Muscle layer of colon (tissue), 2 donors: Measurements from ENCODE around the gene MCAT.

Experiments used
- H3K27ac ChIP-seq: one replicate; pipeline ENCODE4 v1.7.0; 2013; ENCODE audit warnings: low read depth, mild to moderate bottlenecking, low read length, moderate library complexity
- H3K27me3 ChIP-seq, 2 donors: one replicate each; pipeline ENCODE4 v1.7.0; 2013; ENCODE audit warnings: low read length in 2 of 2, mild to moderate bottlenecking in 2 of 2; ENCODE audit not compliant: insufficient read depth in 2 of 2, control insufficient read depth in 1 of 2
- H3K36me3 ChIP-seq: one replicate; pipeline ENCODE4 v1.7.0; 2013; ENCODE audit warnings: mild to moderate bottlenecking, low read length; ENCODE audit not compliant: insufficient read depth
- H3K4me1 ChIP-seq: one replicate; pipeline ENCODE4 v1.7.0; 2013; ENCODE audit warnings: mild to moderate bottlenecking, low read length; ENCODE audit not compliant: insufficient read depth
- H3K4me3 ChIP-seq, 2 donors: one replicate each; pipeline ENCODE4 v1.7.0; 2013; ENCODE audit warnings: low read length in 2 of 2, low read depth in 1 of 2, mild to moderate bottlenecking in 1 of 2, moderate library complexity in 1 of 2
- H3K9ac ChIP-seq: one replicate; pipeline ENCODE4 v1.7.0; 2013; ENCODE audit warnings: low read length
- H3K9me3 ChIP-seq: one replicate; pipeline ENCODE4 v1.7.0; 2013; ENCODE audit warnings: mild to moderate bottlenecking, low read length
- donor health status: abdominal sarcoma.
- donor health status: Adenocarcinoma of cecum.

MCAT gene

GRCh38 chr22:43171019-43171491 is 27.9 kb upstream of the MCAT start:
- Histone ChIP-seq H3K9ac (no peak overlapping the region), H3K36me3 (peaks cover 52% of the 10 kb centered on the region), H3K27me3 (no peaks in the 10 kb centered on the region), H3K4me1 (no peaks in the 10 kb centered on the region), H3K27ac (no peak overlapping the region), H3K4me3 (no peak overlapping the region), H3K9me3 (no peaks in the 10 kb centered on the region)

GRCh38 chr22:43170131-43170480 is 26.9 kb upstream of the MCAT start:
- H3K27me3 ChIP-seq = no peaks in the 10 kb centered on the region
- no peaks in the 10 kb centered on the region for H3K9me3 ChIP-seq
- no peak overlapping the region for H3K27ac ChIP-seq
- peaks cover 52% of the 10 kb centered on the region for H3K36me3 ChIP-seq
- no peak overlapping the region for H3K4me3 ChIP-seq
- H3K4me1 ChIP-seq = no peaks in the 10 kb centered on the region
- H3K9ac ChIP-seq = no peak overlapping the region

- H3K4me1 ChIP-seq = no peaks in the 10 kb centered on the region
- no peaks in the 10 kb centered on the region for H3K27me3 ChIP-seq
- H3K9ac ChIP-seq = no peak overlapping the region
- no peaks in the 10 kb centered on the region for H3K9me3 ChIP-seq
- no peak overlapping the region for H3K27ac ChIP-seq
- no peak overlapping the region for H3K4me3 ChIP-seq
- peaks cover 49% of the 10 kb centered on the region for H3K36me3 ChIP-seq
Measured at GRCh38 chr22:43169310-43170130, 26.3 kb upstream of the MCAT start.

- Histone ChIP-seq H3K9me3 (no peaks in the 10 kb centered on the region), H3K27me3 (no peaks in the 10 kb centered on the region), H3K27ac (no peak overlapping the region), H3K4me3 (no peak overlapping the region), H3K9ac (no peak overlapping the region), H3K36me3 (peaks cover 41% of the 10 kb centered on the region), H3K4me1 (peaks cover under 1% of the 10 kb centered on the region)
Measured at GRCh38 chr22:43168471-43169309, 25.5 kb upstream of the MCAT start.

GRCh38 chr22:43167001-43167589 is 23.9 kb upstream of the MCAT start:
- Histone ChIP-seq H3K9ac (no peak overlapping the region), H3K27ac (no peak overlapping the region), H3K4me1 (peaks cover 5% of the 10 kb centered on the region), H3K27me3 (no peaks in the 10 kb centered on the region), H3K36me3 (peaks cover 28% of the 10 kb centered on the region), H3K9me3 (no peaks in the 10 kb centered on the region), H3K4me3 (no peak overlapping the region)

GRCh38 chr22:43166132-43166930 is 23.1 kb upstream of the MCAT start:
- Histone ChIP-seq H3K27ac (no peak overlapping the region), H3K27me3 (no peaks in the 10 kb centered on the region), H3K4me1 (peaks cover 5% of the 10 kb centered on the region), H3K9ac (no peak overlapping the region), H3K36me3 (peaks cover 21% of the 10 kb centered on the region), H3K9me3 (no peaks in the 10 kb centered on the region), H3K4me3 (no peak overlapping the region)

- Histone ChIP-seq H3K4me3 (no peak overlapping the region), H3K36me3 (peaks cover 14% of the 10 kb centered on the region), H3K27ac (no peak overlapping the region), H3K9ac (no peak overlapping the region), H3K27me3 (no peaks in the 10 kb centered on the region), H3K9me3 (no peaks in the 10 kb centered on the region), H3K4me1 (peaks cover 5% of the 10 kb centered on the region)
Measured at GRCh38 chr22:43164636-43165035, 21.4 kb upstream of the MCAT start.

- peaks cover 14% of the 10 kb centered on the region for H3K36me3 ChIP-seq
- H3K4me1 ChIP-seq = peaks cover 5% of the 10 kb centered on the region
- H3K9ac ChIP-seq = no peak overlapping the region
- H3K27ac ChIP-seq = no peak overlapping the region
- H3K4me3 ChIP-seq = no peak overlapping the region
- no peaks in the 10 kb centered on the region for H3K27me3 ChIP-seq
- no peaks in the 10 kb centered on the region for H3K9me3 ChIP-seq
Measured at GRCh38 chr22:43163241-43163795, 20.1 kb upstream of the MCAT start.

GRCh38 chr22:43162412-43163150 is 19.4 kb upstream of the MCAT start:
- H3K4me1 ChIP-seq = peaks cover 5% of the 10 kb centered on the region
- no peaks in the 10 kb centered on the region for H3K27me3 ChIP-seq
- peaks cover 8% of the 10 kb centered on the region for H3K36me3 ChIP-seq
- H3K27ac ChIP-seq = no peak overlapping the region
- no peaks in the 10 kb centered on the region for H3K9me3 ChIP-seq
- no peak overlapping the region for H3K4me3 ChIP-seq
- H3K9ac ChIP-seq = no peak overlapping the region

- Histone ChIP-seq H3K4me1 (peaks cover 5% of the 10 kb centered on the region), H3K9me3 (no peaks in the 10 kb centered on the region), H3K9ac (no peak overlapping the region), H3K36me3 (no peaks in the 10 kb centered on the region), H3K4me3 (no peak overlapping the region), H3K27ac (no peak overlapping the region), H3K27me3 (no peaks in the 10 kb centered on the region)
Measured at GRCh38 chr22:43160497-43161126, 17.4 kb upstream of the MCAT start.
